Pancreas (tissue), 10 donors: Measurements from ENCODE around the gene EFCAB12. TPM values are rescaled to one million over a fixed set of nuclear protein-coding genes. Genes with fewer than 3 reads are reported as not detected.

Source experiments
- ATAC-seq, 4 donors: fragments of 200-7000 bp; cut with Tn5 transposase; one replicate each; pipeline versions ENCODE4 v1.8.0 to v1.9.1; 2020; ENCODE audit warnings: mild to moderate bottlenecking in 4 of 4, moderate library complexity in 4 of 4
- DNase-seq, 6 donors: peaks; one replicate each; pipeline ENCODE4 v3.0.0-alpha.2; 2020
- FAIRE-seq: peaks from 2 replicates; lab custom pipeline; 2012; peaks lifted over from hg19 to GRCh38; lab: Jason Lieb, UNC
- H3K27ac ChIP-seq, 4 donors: fragments of 200-600 bp; sonication (generic); 1 replicate in 3 of 4; 2 replicates in 1 of 4; pipeline versions ENCODE4 v1.5.0 to v1.8.0; 2020
- H3K27me3 ChIP-seq, 4 donors: fragments of 200-600 bp; one replicate each; pipeline ENCODE4 v1.8.0; 2021
- H3K36me3 ChIP-seq, 3 donors: fragments of 200-600 bp; sonication (generic) in 1 of 3; one replicate each; pipeline versions ENCODE4 v1.5.0 to v1.8.0; 2020 to 2021
- H3K4me1 ChIP-seq, 3 donors: fragments of 200-600 bp; one replicate each; pipeline ENCODE4 v1.8.0; 2021
- H3K4me3 ChIP-seq, 4 donors: fragments of 200-600 bp; sonication (generic) in 2 of 4; one replicate each; pipeline versions ENCODE4 v1.5.0 to v1.8.0; 2020 to 2021
- H3K9me3 ChIP-seq, 4 donors: fragments of 200-600 bp; one replicate each; pipeline ENCODE4 v1.8.0; 2021
- WGBS, 2 donors: extraction: QIAGEN DNeasy Blood & Tissue Kit; methylation state at CpG; one replicate each; pipeline ENCODE4 v1.1.7; 2013; 5-methylcytosine and 5-hydroxymethylcytosine counted together
- intact Hi-C, 3 donors: fragments of 100-400 bp; cut with DNase I; formaldehyde crosslinking; loops; one replicate each; pipeline versions ENCODE4 v1.11.1 to v1.14.2; 2022
- polyA plus RNA-seq, 2 donors: library from polyadenylated mRNA; stranded (reverse); fragments of 200-250 nt; gene quantifications; one replicate each; pipeline ENCODE4 v1.2.3, GENCODE V29; 2013
- total RNA-seq, 6 donors: library from RNA; stranded (reverse); fragmentation: NEBNext Ultra II Directional in 4 of 6; extraction: Animal tissue kit (Norgen Biotek cat#: 25700) in 4 of 6; gene quantifications; one replicate each; pipeline versions ENCODE4 v1.2.1 to v1.2.4, GENCODE V29; 2021 to 2023
- TF ChIP-seq, protein P1 (sequence below), 4 donors: fragments of 200-600 bp; sonication (generic) in 3 of 4; IDR thresholded peaks; one replicate each; pipeline versions ENCODE4 v1.5.0 to v1.8.0; 2021; ENCODE audit warnings: antibody characterized with exemption in 4 of 4
- donor health status: healthy with polysubstance abuse.
- donor health status: DM: no; HTN: no; CAD: no; lungs with moderate emphysema.
- donor health status: DM: no; HTN: no; CAD: no.
- donor health status: control.
- donor health status: control.
- donor health status: Bipolar disorder and iron deficiency.
- donor health status: DM: yes; HTN: yes; CAD: no.
- donor health status: DM: no; HTN: no; CAD: no.
- donor health status: DM: no; HTN: no; CAD: no.
- donor health status: DM: yes; HTN: yes; CAD: no.

EFCAB12 gene
- total and polyA plus RNA-seq, 8 donors: 0.43 to 2.0 (median 0.89) TPM

DNA sequence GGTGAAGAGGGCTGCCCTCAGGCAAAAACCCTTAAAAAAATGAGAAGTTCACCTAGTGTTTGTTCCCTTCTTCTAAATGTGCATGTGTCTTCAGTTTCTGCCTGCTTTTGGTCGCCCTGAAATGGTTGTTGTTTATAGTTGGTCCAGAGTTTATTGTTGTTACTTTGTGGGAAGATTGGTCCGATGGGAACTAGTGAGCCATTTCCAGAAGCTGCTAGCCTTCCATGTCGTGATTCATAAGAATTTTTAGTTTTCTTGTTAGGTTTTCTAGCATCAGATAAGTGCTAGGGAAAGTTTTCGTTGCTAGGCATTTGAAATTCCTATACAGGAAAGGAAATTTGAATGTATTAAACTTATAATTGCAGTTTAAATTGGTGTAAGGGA, 45.3 kb upstream of the EFCAB12 start:
- DNase-seq: no peak
- TF ChIP-seq, protein P1, sequence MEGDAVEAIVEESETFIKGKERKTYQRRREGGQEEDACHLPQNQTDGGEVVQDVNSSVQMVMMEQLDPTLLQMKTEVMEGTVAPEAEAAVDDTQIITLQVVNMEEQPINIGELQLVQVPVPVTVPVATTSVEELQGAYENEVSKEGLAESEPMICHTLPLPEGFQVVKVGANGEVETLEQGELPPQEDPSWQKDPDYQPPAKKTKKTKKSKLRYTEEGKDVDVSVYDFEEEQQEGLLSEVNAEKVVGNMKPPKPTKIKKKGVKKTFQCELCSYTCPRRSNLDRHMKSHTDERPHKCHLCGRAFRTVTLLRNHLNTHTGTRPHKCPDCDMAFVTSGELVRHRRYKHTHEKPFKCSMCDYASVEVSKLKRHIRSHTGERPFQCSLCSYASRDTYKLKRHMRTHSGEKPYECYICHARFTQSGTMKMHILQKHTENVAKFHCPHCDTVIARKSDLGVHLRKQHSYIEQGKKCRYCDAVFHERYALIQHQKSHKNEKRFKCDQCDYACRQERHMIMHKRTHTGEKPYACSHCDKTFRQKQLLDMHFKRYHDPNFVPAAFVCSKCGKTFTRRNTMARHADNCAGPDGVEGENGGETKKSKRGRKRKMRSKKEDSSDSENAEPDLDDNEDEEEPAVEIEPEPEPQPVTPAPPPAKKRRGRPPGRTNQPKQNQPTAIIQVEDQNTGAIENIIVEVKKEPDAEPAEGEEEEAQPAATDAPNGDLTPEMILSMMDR (IDR thresholded peaks at IDR 0.05): no peak
- WGBS, 2 donors: 82 to 87% methylated on average over 4 of the region's 4 CpGs

DNA sequence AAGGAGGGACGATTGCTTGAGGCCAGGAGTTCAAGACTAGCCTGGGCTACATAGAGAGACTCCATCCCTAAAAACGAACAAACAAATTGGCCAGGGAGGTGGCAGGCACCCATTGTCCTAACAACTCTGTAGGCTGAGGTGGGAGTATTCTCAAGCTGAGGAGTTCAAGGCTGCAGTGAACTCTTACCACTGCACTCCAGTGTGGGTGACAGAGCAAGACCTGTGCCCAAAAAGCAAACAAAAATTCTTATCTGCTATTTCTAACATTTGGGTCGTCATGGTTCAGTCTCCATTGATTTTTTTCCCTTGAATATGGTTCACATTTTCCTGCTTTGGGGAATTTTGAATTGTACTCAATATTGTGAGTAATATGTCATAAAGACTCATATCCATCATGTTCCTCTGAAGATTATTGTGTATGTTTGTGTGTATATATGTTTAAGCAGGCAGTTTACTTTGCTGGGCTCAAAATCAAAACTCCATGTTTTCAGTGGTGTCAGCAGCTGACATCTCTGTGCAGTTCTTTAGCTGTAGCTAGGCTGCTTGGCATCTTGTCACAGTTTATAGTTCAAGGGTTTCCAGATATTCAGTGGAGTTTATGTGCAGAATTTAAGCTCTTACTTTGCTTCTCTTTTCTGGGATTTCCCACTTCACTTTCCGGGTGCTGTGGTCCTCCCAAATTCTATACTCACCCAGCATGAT, 44.8 kb upstream of the EFCAB12 start:
- H3K4me3 ChIP-seq: no peak overlapping the region
- WGBS, 2 donors: 58 to 65% methylated on average over 4 of the region's 4 CpGs
- DNase-seq: no peak
- peaks cover 0 to 5% (median 0%) of the 10 kb centered on the region in 3 donors for H3K36me3 ChIP-seq
- FAIRE-seq: no peak
- no peaks in the 10 kb centered on the region for H3K27me3 ChIP-seq
- ATAC-seq: no peak
- peaks cover 0 to 6% (median 0%) of the 10 kb centered on the region in 3 donors for H3K4me1 ChIP-seq
- H3K27ac ChIP-seq: no peak overlapping the region
- intact Hi-C loops: no loop called here
- H3K9me3 ChIP-seq: no peaks in the 10 kb centered on the region
- TF ChIP-seq, protein P1 (IDR thresholded peaks at IDR 0.05): no peak

More for the DNA sequence above, 45.3 kb upstream of the EFCAB12 start:
- no peak overlapping the region for H3K27ac ChIP-seq
- no peaks in the 10 kb centered on the region for H3K27me3 ChIP-seq
- H3K4me3 ChIP-seq: no peak overlapping the region
- FAIRE-seq (no peak), ATAC-seq (no peak)
- H3K9me3 ChIP-seq: no peaks in the 10 kb centered on the region
- intact Hi-C loops: no loop called here
- H3K4me1 ChIP-seq: peaks cover 0 to 6% (median 0%) of the 10 kb centered on the region in 3 donors
- H3K36me3 ChIP-seq: peaks cover 0 to 10% (median 0%) of the 10 kb centered on the region in 3 donors

DNA sequence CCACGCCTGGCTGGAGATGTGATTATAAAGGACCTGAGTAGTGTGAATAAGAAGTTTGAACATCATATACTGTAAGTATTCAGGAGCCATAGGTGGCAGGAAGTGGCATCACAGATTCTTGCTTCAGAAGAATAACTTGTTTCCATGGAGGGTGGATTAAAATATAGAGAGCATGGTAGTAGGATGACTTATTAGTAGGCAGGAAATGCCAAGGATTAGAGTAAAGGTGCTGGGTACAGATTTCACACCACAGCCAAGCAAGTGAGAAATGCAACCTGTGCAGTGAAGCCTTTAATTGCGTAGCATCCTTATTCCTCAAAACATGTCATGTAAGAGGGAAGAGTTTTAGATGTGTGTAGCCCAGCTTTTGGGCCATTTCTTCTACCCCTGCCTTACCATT, 42.4 kb upstream of the EFCAB12 start:
- Histone ChIP-seq H3K9me3 (no peaks in the 10 kb centered on the region), H3K27me3 (no peaks in the 10 kb centered on the region), H3K27ac (no peak overlapping the region), H3K36me3 (no peaks in the 10 kb centered on the region), H3K4me3 (no peak overlapping the region), H3K4me1 (no peaks in the 10 kb centered on the region)
- FAIRE-seq: no peak
- WGBS, 2 donors: 98 to 100% methylated on average over 2 of the region's 2 CpGs
- DNase-seq: no peak
- intact Hi-C loops: no loop called here
- TF ChIP-seq, protein P1 (IDR thresholded peaks at IDR 0.05): no peak
- no peak for ATAC-seq

DNA sequence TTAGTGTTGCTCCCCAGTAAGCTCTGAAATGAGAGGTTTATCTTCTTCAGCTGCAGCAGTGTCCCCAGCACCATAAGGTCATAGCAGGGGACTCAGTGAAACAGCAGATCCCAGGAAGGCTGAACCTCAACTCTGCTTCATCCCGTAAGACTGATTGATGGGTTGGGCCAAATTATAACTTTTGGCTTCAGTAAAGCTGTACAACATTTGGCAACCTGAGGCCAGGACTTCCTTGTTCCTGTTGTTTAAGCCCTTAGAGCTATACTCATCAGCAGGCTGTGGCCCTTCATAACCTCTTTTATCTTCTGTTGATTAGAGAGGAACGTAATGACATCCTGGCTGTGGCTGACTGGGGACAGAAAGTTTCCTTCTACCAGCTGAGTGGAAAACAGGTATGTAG, 40.6 kb upstream of the EFCAB12 start:
- Histone ChIP-seq H3K36me3 (no peaks in the 10 kb centered on the region), H3K27ac (no peak overlapping the region), H3K4me1 (no peaks in the 10 kb centered on the region), H3K27me3 (no peaks in the 10 kb centered on the region), H3K9me3 (no peaks in the 10 kb centered on the region), H3K4me3 (no peak overlapping the region)
- intact Hi-C loops: no loop called here
- TF ChIP-seq, protein P1 (IDR thresholded peaks at IDR 0.05): no peak
- DNase-seq: no peak
- 41 to 49% methylated on average over 2 of the region's 2 CpGs for WGBS, 2 donors
- ATAC-seq: peak in 3 of 4 donors; percentile 41 to 50 (median 44)
- no peak for FAIRE-seq

DNA sequence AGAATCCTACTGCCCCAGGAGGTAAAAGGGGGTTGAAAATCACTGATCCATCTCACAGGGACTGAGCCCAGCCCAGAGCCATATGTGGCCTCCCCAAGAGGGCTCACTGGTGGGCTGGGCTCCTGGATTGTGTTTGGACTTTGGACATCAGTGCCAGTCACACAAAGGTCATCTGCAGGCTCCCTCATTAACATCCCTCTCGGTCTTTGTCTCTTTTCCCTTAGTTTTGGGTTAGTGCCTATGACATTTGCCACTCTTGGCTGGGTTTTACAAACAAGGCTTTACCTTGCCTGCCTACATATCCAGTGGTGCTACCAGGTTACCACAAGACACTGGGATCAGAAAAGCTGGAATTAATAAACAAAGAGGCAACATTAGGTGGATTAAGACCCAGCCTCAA, 39.5 kb upstream of the EFCAB12 start:
- no peak for ATAC-seq
- Histone ChIP-seq H3K9me3 (no peaks in the 10 kb centered on the region), H3K4me1 (no peaks in the 10 kb centered on the region), H3K36me3 (no peaks in the 10 kb centered on the region), H3K27me3 (no peaks in the 10 kb centered on the region), H3K27ac (no peak overlapping the region), H3K4me3 (no peak overlapping the region)
- no peak for FAIRE-seq
- WGBS, 2 donors: 67 to 69% methylated on average over 1 of the region's 1 CpG
- no peak for DNase-seq
- TF ChIP-seq, protein P1 (IDR thresholded peaks at IDR 0.05): no peak
- intact Hi-C loops: no loop called here
